ENCODE data around the gene FAM149A.

Gene FAM149A

DNA sequence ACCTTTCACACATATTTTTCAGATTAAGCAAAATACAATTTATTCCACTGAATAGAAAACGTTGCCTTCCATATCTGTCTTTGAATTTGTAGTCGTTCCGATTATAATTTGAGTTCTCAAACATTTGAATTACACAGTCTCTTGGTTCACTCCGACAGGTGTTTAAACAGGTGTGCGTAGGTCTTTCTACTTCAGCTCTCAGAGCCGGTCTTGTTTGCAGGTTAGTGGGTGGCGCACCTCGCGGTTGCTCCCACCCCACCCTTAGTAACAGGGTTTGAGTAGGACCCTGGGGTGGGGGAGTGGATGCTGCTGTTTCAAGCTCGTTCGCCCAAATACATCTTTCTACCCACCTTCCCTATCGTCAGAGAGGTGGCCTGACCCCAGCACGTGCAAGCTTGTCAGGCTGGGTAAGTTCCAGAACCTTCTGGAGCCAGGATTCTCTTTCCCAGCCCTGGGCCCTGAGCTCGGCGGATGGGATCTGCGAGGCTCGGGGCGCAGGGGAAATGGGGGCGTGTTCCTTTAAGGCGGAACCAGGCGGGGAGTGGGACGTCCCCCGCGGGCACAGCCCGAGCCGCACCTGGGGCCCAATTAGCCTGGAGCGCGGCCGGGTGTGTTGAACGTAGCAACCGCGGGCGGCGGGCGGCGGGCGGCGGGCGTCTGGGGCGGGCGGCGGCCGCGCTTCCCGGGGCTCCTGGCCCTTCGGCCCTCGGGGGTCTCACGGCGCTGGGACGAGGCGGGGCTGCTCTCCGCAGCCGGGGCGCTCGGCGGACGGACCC lies at the start of gene FAM149A:
TSS of gene FAM149A (plus strand) at position 591 of the 776 bp plus-strand sequence.
- DNase-seq (ENCODE audit: low read depth in 2 of 2, low spot score in 1 of 2): peak in 1 of 2 donors; percentile 13

GRCh38 chr4:186058253-186058979 lies 46.1 kb upstream of the FAM149A start:
- DNase-seq (ENCODE audit: low read depth in 2 of 2, low spot score in 1 of 2): no peak

DNA sequence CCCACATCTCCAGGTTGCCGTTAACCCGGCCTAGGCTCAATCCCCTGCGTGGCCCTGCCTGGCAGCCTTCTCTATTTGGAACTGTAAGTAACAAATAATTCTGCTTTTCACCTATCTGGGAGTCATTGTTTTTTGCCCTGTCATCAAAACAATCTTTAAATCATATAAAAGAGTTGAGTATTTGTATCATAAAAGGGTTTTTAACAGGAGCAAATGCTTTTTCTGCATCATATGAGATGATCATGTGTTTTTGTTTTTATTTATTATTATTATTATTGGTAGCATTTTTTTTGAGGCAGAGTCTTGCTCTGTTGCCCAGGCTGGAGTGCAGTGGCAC lies 45.6 kb upstream of the FAM149A start:
- DNase-seq (ENCODE audit: low read depth in 2 of 2, low spot score in 1 of 2): no peak

- no peak for DNase-seq (ENCODE audit: low read depth in 2 of 2, low spot score in 1 of 2)
Observed at GRCh38 chr4:186061921-186062320, 42.6 kb upstream of the FAM149A start.

- no peak for DNase-seq (ENCODE audit: low read depth in 2 of 2, low spot score in 1 of 2)
Observed at GRCh38 chr4:186067757-186068385, 36.6 kb upstream of the FAM149A start.

GRCh38 chr4:186068581-186069348 lies 35.7 kb upstream of the FAM149A start, which contains the start of gene TLR3:
Gene TLR3, plus strand, starts transcription at chr4:186069156. Its CDS starts 7,464 bp downstream, at chr4:186076620.
- DNase-seq (ENCODE audit: low read depth in 2 of 2, low spot score in 1 of 2): no peak

GRCh38 chr4:186069729-186070128 lies 34.8 kb upstream of the FAM149A start:
- no peak for DNase-seq (ENCODE audit: low read depth in 2 of 2, low spot score in 1 of 2)

DNA sequence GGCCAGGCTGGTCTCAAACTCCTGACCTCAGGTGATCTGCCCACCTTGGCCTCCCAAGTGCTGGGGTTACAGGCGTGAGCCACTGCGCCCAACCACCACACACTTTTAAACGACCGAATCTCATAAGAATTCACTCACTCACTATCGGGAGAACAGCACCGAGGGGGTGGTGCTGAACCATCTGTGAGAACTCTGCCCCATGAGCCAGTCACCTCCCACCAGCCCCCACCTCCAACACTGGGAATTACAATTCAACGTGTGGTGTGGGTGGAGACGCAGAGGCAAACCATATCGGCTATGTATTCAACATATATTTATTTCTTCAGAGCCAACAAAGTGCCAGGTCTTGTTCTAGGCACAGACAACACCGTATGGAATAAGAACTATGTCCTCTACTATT lies 32.0 kb upstream of the FAM149A start:
- DNase-seq (ENCODE audit: low read depth in 2 of 2, low spot score in 1 of 2): no peak

- no peak for DNase-seq (ENCODE audit: low read depth in 2 of 2, low spot score in 1 of 2)
Observed at GRCh38 chr4:186074189-186074588, 30.3 kb upstream of the FAM149A start.

- no peak for DNase-seq (ENCODE audit: low read depth in 2 of 2, low spot score in 1 of 2)
Observed at GRCh38 chr4:186078981-186079638, 25.4 kb upstream of the FAM149A start.

GRCh38 chr4:186079694-186080093 lies 24.8 kb upstream of the FAM149A start:
- DNase-seq (ENCODE audit: low read depth in 2 of 2, low spot score in 1 of 2): no peak

- no peak for DNase-seq (ENCODE audit: low read depth in 2 of 2, low spot score in 1 of 2)
Observed at GRCh38 chr4:186081202-186081807, 23.2 kb upstream of the FAM149A start.

DNA sequence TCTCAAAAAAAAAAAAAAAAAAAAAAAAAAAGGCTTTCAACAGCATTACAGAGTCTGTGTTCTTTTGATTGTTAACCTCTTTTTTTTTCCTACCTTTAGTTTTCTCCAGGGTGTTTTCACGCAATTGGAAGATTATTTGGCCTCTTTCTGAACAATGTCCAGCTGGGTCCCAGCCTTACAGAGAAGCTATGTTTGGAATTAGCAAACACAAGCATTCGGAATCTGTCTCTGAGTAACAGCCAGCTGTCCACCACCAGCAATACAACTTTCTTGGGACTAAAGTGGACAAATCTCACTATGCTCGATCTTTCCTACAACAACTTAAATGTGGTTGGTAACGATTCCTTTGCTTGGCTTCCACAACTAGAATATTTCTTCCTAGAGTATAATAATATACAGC lies 22.3 kb upstream of the FAM149A start:
- no peak for DNase-seq (ENCODE audit: low read depth in 2 of 2, low spot score in 1 of 2)

DNA sequence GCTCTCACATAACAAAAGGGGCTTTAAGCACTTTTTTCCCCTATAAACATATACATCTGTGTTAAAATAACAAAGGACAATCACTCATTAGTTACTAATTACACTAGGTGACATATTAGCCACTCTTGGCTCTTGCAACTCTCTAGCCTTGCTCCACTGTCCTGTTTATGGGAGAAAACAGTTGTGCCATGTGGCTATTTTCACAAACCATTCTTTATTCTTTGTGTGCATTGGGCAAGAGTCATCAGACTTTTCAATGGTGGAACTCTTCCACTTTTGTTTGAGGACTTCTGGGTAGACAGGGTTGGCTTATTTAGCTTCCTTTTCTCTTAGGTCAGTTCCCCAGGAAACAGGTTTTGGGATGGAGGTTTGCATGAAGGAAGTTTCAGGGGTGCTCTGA lies 16.0 kb upstream of the FAM149A start:
- no peak for DNase-seq (ENCODE audit: low read depth in 2 of 2, low spot score in 1 of 2)

GRCh38 chr4:186092296-186092695 lies 12.2 kb upstream of the FAM149A start:
- no peak for DNase-seq (ENCODE audit: low read depth in 2 of 2, low spot score in 1 of 2)

GRCh38 chr4:186095406-186095805 lies 9.1 kb upstream of the FAM149A start:
- no peak for DNase-seq (ENCODE audit: low read depth in 2 of 2, low spot score in 1 of 2)

- DNase-seq (ENCODE audit: low read depth in 2 of 2, low spot score in 1 of 2): no peak
Observed at GRCh38 chr4:186096681-186097165, 7.8 kb upstream of the FAM149A start.

- DNase-seq (ENCODE audit: low read depth in 2 of 2, low spot score in 1 of 2): no peak
Observed at GRCh38 chr4:186097386-186097785, 7.1 kb upstream of the FAM149A start.

DNA sequence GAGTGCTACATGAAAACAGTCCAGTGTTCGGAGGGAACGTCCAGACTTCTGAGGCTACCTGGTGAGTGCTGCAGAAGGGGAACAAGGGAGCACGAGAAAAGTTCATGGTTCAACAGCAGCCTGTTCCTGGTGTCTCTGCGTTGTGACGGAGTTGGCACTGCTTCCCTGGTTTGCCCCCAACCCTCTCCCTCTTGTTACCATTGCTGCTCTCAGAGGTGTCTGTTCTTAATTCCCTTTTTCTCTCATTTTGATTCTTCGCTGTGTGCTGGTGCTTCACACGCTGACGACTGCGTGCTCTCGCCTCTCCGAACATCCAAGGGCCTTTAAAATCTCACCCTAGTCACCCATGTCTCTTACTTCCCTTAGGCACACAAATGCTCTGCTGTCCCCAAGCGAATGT lies 1.6 kb upstream of the FAM149A start:
- DNase-seq (ENCODE audit: low read depth in 2 of 2, low spot score in 1 of 2): no peak

Data from stimulated activated CD8-positive, alpha-beta memory T cell treated with anti-CD3 and anti-CD28 coated beads, Interleukin-4, amount 100 ng/mL, for 4 hours (primary cell).